Measurements from ENCODE around the gene SLIT1.

SLIT1 gene

DNA sequence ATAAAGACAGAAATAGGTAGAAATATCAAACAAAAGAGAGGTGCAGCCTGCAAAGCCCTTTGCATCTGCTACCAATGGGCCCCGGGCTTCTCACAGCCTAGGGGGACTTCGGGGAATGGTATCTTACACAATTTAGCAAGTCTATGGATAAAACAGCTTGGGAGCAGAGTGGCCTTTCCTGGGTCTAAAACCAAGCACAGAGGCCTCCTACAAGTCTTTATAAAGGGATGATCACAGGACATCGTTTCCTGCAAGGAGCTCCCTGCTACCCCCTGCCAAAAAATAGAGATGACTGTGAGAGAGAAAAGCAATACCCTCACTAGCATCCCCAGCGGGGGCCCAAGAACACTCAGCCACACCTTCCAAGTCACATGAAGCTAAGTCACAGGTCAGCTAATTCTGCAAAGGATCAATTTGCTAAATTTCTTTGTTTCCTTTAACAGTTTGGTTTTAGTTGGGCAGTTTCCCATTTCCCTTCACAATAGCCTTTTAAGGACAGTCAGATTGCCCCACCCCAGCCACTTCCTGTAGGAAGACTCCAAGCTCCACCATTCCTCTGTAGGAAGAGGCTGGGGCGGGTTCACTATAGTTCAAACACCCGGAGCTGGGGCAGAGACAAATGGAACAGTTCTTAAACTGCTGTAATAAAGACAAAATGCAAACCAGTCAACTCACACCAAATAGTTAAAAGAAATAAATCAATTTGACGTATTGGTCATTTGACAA, 105.5 kb downstream of the SLIT1 start:
- no peak overlapping the region for H3K9ac ChIP-seq (ENCODE audit: insufficient read length)
- no peaks in the 10 kb centered on the region for H3K36me3 ChIP-seq (ENCODE audit: insufficient read depth, low read length)
- TF ChIP-seq EZH2 (IDR thresholded peaks at IDR 0.05) (no peak), POLR2AphosphoS5 (IDR thresholded peaks at IDR 0.05; ENCODE audit: borderline replicate concordance, low read depth, low read length) (no peak), FOXP2 (optimal IDR thresholded peaks at IDR 0.05; ENCODE audit: control extremely low read depth, extremely low read length, insufficient read depth) (no peak)
- H3K4me3 ChIP-seq: no peak overlapping the region
- no peak for DNase-seq (ENCODE audit: low read depth, low spot score)
- no peaks in the 10 kb centered on the region for H3K9me3 ChIP-seq (ENCODE audit: low read depth, low read length)
- H3K27ac ChIP-seq: no peak overlapping the region

DNA sequence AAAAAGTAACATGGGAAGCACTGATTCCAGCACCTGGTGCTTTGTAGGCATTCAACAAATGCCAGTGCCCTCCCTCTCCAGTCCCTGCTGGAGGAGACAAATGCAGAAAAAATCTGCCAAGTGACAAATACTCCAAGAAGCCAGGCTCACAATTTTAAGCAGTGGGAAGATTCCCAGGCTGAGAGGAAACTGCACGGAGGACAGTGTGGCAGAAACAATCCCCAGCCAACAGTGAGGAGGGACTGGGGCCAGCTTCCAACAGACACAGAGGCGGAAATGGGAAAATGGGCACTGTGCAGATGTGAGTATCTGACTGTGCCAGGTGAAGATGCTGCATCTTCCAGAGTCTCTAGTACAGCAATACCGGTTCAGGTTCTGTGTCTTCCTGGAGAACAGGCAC, 106.3 kb downstream of the SLIT1 start:
- H3K9me3 ChIP-seq (ENCODE audit: low read depth, low read length): no peaks in the 10 kb centered on the region
- no peak overlapping the region for H3K9ac ChIP-seq (ENCODE audit: insufficient read length)
- H3K4me3 ChIP-seq: no peak overlapping the region
- H3K36me3 ChIP-seq (ENCODE audit: insufficient read depth, low read length): no peaks in the 10 kb centered on the region
- TF ChIP-seq EZH2 (IDR thresholded peaks at IDR 0.05) (no peak), POLR2AphosphoS5 (IDR thresholded peaks at IDR 0.05; ENCODE audit: borderline replicate concordance, low read depth, low read length) (no peak), FOXP2 (optimal IDR thresholded peaks at IDR 0.05; ENCODE audit: control extremely low read depth, extremely low read length, insufficient read depth) (no peak)
- DNase-seq (ENCODE audit: low read depth, low spot score): no peak
- H3K27ac ChIP-seq: no peak overlapping the region

DNA sequence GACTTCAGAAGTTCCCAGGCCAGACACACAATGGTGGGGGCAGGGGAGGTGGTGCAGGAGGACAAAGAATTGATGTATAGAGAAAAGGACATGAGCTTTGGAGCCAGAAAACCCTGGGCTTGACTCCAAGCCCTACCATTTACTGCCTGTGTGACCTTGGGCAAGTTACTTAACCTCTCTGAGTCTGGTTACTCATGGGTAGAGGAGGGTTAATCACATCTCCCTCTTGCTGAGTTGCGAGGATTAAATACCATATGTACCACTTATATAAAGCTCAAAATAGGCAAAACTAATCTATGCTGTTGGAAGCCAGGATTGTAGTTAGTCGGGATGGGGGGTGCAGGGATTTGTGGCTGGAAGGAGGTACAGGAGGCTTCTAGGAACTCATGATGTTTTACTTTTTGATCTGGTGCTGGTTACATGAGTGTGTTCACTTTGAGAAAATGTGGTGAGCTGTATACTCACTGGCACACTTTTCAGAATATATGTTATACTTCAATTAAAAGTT, 106.8 kb downstream of the SLIT1 start:
- H3K9me3 ChIP-seq (ENCODE audit: low read depth, low read length): no peaks in the 10 kb centered on the region
- no peak overlapping the region for H3K9ac ChIP-seq (ENCODE audit: insufficient read length)
- no peak for TF ChIP-seq FOXP2 (optimal IDR thresholded peaks at IDR 0.05; ENCODE audit: control extremely low read depth, extremely low read length, insufficient read depth)
- no peak for TF ChIP-seq POLR2AphosphoS5 (IDR thresholded peaks at IDR 0.05; ENCODE audit: borderline replicate concordance, low read depth, low read length)
- TF ChIP-seq EZH2 (IDR thresholded peaks at IDR 0.05): no peak
- DNase-seq (ENCODE audit: low read depth, low spot score): no peak
- H3K27ac ChIP-seq: no peak overlapping the region
- H3K4me3 ChIP-seq: no peak overlapping the region
- H3K36me3 ChIP-seq (ENCODE audit: insufficient read depth, low read length): no peaks in the 10 kb centered on the region

DNA sequence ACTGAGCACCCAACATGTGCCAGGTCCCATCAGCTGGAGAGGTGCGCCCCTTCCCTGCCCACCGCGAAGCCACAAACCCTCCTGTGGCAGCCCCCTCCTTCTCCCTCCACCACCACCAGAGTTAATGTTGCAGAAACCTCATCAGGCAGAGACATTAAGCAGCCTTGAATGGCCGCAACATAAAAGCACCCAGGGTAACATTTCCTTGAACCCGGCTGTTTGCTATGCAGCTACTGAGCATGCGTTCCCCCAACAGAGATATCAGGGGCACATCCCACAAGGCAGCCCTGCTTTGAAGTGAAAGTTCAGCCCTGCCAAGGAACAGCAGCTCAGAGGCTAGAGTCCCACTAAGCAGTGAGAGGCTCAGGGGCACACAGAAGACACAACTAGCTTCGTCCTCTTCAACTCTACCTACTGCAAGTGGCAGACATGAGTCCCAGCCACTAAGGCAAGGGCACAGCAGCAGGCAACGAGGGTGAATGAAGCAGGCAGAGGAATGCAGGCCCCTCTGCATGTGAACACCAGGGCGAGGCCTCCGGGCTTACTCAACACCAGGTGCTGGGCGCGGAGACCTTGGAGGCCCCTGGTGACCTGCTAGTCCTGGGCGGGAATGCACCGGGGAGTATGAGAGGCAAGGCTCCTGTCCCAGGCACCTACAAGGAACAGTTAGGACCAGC, 107.4 kb downstream of the SLIT1 start:
- Histone ChIP-seq H3K9ac (ENCODE audit: insufficient read length) (no peak overlapping the region), H3K9me3 (ENCODE audit: low read depth, low read length) (no peaks in the 10 kb centered on the region), H3K36me3 (ENCODE audit: insufficient read depth, low read length) (no peaks in the 10 kb centered on the region), H3K4me3 (no peak overlapping the region), H3K27ac (no peak overlapping the region)
- no peak for DNase-seq (ENCODE audit: low read depth, low spot score)
- TF ChIP-seq POLR2AphosphoS5 (IDR thresholded peaks at IDR 0.05; ENCODE audit: borderline replicate concordance, low read depth, low read length) (no peak), FOXP2 (optimal IDR thresholded peaks at IDR 0.05; ENCODE audit: control extremely low read depth, extremely low read length, insufficient read depth) (no peak), EZH2 (IDR thresholded peaks at IDR 0.05) (no peak)

DNA sequence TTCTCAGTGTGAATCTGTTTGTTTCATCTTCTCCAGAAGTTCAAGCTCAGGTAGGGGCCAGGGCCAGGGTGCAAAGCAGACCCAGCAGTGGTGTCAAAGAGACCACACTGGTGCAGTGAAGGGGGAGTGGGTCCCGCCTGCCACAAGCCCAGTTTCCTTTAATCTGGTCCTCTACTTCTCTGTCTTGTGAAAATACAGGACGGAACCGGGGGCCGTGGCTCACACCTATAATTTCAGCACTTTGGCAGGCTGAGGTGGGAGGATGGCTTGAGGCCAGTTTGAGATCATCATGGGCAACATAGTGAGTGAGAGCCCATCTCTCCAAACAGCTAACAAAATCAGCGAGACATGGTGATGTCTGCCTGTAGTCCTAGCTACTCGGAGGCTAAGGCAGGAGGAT, 109.0 kb downstream of the SLIT1 start:
- H3K27ac ChIP-seq: no peak overlapping the region
- TF ChIP-seq EZH2 (IDR thresholded peaks at IDR 0.05): no peak
- no peak for TF ChIP-seq FOXP2 (optimal IDR thresholded peaks at IDR 0.05; ENCODE audit: control extremely low read depth, extremely low read length, insufficient read depth)
- no peak for TF ChIP-seq POLR2AphosphoS5 (IDR thresholded peaks at IDR 0.05; ENCODE audit: borderline replicate concordance, low read depth, low read length)
- H3K4me3 ChIP-seq: no peak overlapping the region
- no peak for DNase-seq (ENCODE audit: low read depth, low spot score)
- H3K9me3 ChIP-seq (ENCODE audit: low read depth, low read length): no peaks in the 10 kb centered on the region
- H3K36me3 ChIP-seq (ENCODE audit: insufficient read depth, low read length): no peaks in the 10 kb centered on the region
- no peak overlapping the region for H3K9ac ChIP-seq (ENCODE audit: insufficient read length)

DNA sequence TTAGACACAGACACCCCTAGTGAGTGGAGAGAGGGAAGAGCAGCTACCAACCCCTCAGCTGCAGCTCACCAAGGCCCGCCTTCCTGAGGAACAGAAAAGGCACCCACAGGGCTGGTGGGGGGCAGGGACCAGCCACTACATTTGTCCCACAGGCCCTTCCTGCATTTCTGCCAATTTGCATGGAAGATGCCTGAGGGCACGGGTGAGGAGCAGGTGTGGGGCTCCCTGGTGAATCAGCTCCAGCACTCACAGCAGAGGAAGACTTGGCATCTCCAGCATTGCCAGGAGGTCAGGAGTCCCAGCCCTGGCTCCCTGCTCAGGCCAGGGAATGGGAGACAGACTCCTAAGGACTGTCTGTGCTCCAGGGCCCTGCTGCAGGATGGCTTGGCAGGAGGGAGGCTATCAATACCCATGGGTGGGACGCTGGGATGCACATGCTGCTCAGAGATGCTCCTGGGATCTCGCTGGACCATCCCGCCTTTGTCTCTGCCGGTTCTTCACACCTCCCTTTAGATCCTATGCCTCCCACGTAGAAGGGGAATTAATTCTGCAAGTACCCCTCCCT, 109.7 kb downstream of the SLIT1 start:
- no peak for TF ChIP-seq FOXP2 (optimal IDR thresholded peaks at IDR 0.05; ENCODE audit: control extremely low read depth, extremely low read length, insufficient read depth)
- no peak for TF ChIP-seq EZH2 (IDR thresholded peaks at IDR 0.05)
- H3K27ac ChIP-seq: no peak overlapping the region
- no peak for DNase-seq (ENCODE audit: low read depth, low spot score)
- no peak overlapping the region for H3K4me3 ChIP-seq
- H3K9me3 ChIP-seq (ENCODE audit: low read depth, low read length): no peaks in the 10 kb centered on the region
- H3K9ac ChIP-seq (ENCODE audit: insufficient read length): no peak overlapping the region
- H3K36me3 ChIP-seq (ENCODE audit: insufficient read depth, low read length): no peaks in the 10 kb centered on the region

DNA sequence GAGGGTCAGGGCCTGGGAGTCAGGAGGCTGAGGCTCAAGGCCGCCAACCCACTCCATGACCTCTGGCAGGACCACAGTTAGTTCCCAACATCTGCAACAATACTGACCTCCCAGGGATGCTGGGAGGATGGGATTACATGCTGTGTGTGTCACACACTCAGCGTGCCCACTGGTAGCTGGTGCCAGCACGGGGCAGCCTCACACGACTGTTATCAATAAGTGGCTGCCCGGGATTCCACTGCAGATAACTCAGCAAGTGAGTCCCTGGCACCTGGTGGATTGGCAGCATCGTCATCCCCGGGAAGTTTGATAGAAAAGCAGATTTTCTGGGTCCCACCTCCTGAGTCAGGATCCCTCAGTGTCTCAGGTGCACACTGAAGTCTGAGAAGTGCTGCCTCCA, 110.3 kb downstream of the SLIT1 start:
- no peak for TF ChIP-seq FOXP2 (optimal IDR thresholded peaks at IDR 0.05; ENCODE audit: control extremely low read depth, extremely low read length, insufficient read depth)
- TF ChIP-seq POLR2AphosphoS5 (IDR thresholded peaks at IDR 0.05; ENCODE audit: borderline replicate concordance, low read depth, low read length): no peak
- TF ChIP-seq EZH2 (IDR thresholded peaks at IDR 0.05): no peak
- no peak for DNase-seq (ENCODE audit: low read depth, low spot score)
- H3K9me3 ChIP-seq (ENCODE audit: low read depth, low read length): no peaks in the 10 kb centered on the region

DNA sequence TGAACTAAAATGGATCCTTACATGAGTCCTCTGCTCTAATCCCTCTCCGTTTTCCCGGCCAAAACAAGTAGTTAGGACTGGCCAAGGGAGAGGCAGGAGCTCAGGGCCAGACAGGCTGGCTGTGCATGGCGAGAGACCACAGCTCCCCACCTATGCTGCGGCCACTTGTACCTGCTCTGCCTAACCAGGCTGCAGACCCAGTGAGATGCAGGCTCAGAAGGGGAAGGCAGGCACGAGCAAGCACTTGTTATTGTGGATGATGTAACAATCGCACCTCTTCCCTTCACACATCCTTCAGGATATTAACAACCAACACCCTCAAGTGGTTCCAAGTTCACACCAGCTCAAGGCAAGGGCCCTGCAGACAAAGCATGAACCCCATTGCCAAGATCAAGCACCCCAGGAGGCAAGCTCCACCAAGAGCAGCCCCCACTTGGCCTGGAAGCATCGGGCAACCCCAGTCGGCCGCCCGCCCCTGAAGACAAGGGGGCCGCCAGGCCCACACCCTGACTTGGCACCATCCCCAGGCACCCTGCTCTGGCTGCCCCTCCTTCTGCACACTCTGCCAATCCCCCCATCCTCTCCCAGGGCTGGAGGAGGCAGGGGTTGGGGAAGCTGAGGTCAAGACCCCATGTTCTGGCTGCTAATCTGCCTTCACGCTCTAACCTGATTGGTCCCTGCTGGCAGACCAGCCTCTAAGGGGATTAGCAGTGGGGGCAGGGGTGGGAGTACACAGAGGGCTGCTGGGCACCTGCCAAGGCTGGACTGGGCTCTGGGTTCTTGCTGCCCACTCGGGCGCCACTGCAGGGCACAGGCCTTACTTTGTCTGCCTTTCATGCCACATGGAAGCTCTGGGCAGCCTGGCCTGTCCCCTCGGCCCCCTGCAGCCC, 111.3 kb downstream of the SLIT1 start:
- Histone ChIP-seq H3K4me3 (no peak overlapping the region), H3K9me3 (ENCODE audit: low read depth, low read length) (no peaks in the 10 kb centered on the region), H3K27ac (no peak overlapping the region), H3K9ac (ENCODE audit: insufficient read length) (no peak overlapping the region), H3K36me3 (ENCODE audit: insufficient read depth, low read length) (no peaks in the 10 kb centered on the region)
- DNase-seq (ENCODE audit: low read depth, low spot score): no peak
- TF ChIP-seq POLR2AphosphoS5 (IDR thresholded peaks at IDR 0.05; ENCODE audit: borderline replicate concordance, low read depth, low read length): no peak
- TF ChIP-seq FOXP2 (optimal IDR thresholded peaks at IDR 0.05; ENCODE audit: control extremely low read depth, extremely low read length, insufficient read depth): no peak
- TF ChIP-seq EZH2 (IDR thresholded peaks at IDR 0.05): no peak

More for the DNA sequence above, 110.3 kb downstream of the SLIT1 start:
- Histone ChIP-seq H3K36me3 (ENCODE audit: insufficient read depth, low read length) (no peaks in the 10 kb centered on the region), H3K9ac (ENCODE audit: insufficient read length) (no peak overlapping the region), H3K4me3 (no peak overlapping the region), H3K27ac (no peak overlapping the region)

All from SK-N-MC (cell line).